Karpas-422 (cell line): ENCODE data around the gene UCP2. TPM values are rescaled to one million over a fixed set of nuclear protein-coding genes. Genes with fewer than 3 reads are reported as not detected.

Experiments used
- DNase-seq: peaks from one replicate; pipeline ENCODE4 v3.0.0-alpha.2; 2015
- H2AFZ ChIP-seq: fragments of 200-600 bp; sonication (generic); 2 replicates; pipeline ENCODE4 v1.6.1; 2014; ENCODE audit warnings: antibody characterized with exemption, low read length, mixed read lengths
- H3K27ac ChIP-seq: fragments of 200-600 bp; sonication (generic); 2 replicates; pipeline ENCODE4 v1.5.1; 2014; ENCODE audit warnings: mild to moderate bottlenecking, low read length, moderate library complexity
- H3K27me3 ChIP-seq: fragments of 200-600 bp; sonication (generic); 2 replicates; pipeline ENCODE4 v1.6.1; 2014; ENCODE audit warnings: low read length, mixed read lengths
- H3K36me3 ChIP-seq: fragments of 200-600 bp; sonication (generic); 2 replicates; pipeline ENCODE4 v1.6.1; 2014; ENCODE audit warnings: low read length, mixed read lengths; ENCODE audit not compliant: insufficient read depth
- H3K4me1 ChIP-seq: fragments of 200-600 bp; sonication (generic); 2 replicates; pipeline ENCODE4 v1.6.1; 2014; ENCODE audit warnings: mild to moderate bottlenecking, low read length, mixed read lengths
- H3K4me2 ChIP-seq: fragments of 200-600 bp; sonication (generic); 2 replicates; pipeline ENCODE4 v1.6.1; 2014; ENCODE audit warnings: low read length, low read depth, mild to moderate bottlenecking; ENCODE audit not compliant: poor library complexity, severe bottlenecking
- H3K4me3 ChIP-seq: fragments of 200-600 bp; sonication (generic); 2 replicates; pipeline ENCODE4 v1.5.1; 2014; ENCODE audit warnings: mild to moderate bottlenecking, antibody characterized with exemption, low read length, mixed read lengths
- H3K79me2 ChIP-seq: fragments of 200-600 bp; sonication (generic); 2 replicates; pipeline ENCODE4 v1.6.1; 2014; ENCODE audit warnings: mild to moderate bottlenecking, low read length, mixed read lengths
- H3K9ac ChIP-seq: fragments of 200-600 bp; sonication (generic); 2 replicates; pipeline ENCODE4 v1.6.0; 2014; ENCODE audit warnings: low read length
- H3K9me2 ChIP-seq: fragments of 200-600 bp; sonication (generic), shearing (Covaris generic); replicated peaks from 2 replicates; pipeline ENCODE4 v1.6.0; 2014; ENCODE audit warnings: mild to moderate bottlenecking, low read length, moderate library complexity; ENCODE audit not compliant: insufficient read depth
- H3K9me3 ChIP-seq: fragments of 300-700, 200-600 bp; sonication (generic); 2 replicates; pipeline ENCODE4 v1.6.1; 2014; ENCODE audit warnings: low read length, mixed read lengths
- H4K20me1 ChIP-seq: fragments of 200-600 bp; sonication (generic); 2 replicates; pipeline ENCODE4 v1.6.1; 2014; ENCODE audit warnings: mild to moderate bottlenecking, antibody characterized with exemption, low read length, low read depth; ENCODE audit not compliant: insufficient read depth
- total RNA-seq: library from RNA; depleted of rRNA; stranded (reverse); fragments of >200 nt; shearing (Covaris generic); gene quantifications from 2 replicates; pipeline ENCODE4 v1.2.3, GENCODE V29; 2014; ENCODE audit warnings: low replicate concordance

Gene UCP2
- total RNA-seq, 1 experiment from 2014 or later: 274 TPM

DNA sequence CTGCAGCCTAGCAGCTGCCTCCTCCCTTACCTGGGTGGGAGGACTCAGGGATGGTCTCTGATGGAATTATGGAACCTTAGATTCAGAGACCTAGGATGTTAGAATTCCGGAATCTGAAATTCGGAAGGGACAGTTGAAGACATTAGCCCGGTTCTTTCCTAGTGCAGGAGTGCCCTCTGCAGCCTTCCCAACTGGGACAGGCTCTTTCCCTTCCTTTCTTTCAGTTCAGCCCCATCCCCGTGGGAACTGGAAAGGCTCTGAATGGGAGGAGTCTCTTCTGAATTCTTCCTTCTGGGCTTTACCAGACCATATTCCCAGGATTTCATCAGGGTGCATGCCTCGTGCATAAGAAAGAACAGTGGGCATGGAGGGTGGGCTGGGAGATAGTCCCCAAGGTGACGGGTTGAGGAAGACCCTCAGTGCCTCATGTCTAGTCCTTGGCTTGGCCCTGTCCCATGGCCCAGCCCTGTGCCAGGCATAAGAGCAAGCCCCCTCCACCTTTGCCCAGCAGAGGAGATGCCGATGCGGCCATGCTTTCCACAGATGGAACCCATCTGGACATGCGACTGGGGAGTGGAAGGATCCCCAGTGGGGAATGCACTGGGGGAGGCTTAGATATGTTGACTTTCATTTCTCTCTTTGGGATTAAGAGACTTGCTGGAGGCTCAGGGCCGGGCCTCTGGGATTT lies 17.4 kb downstream of the UCP2 start:
- Histone ChIP-seq H3K4me2 (peak overlapping the region; percentile 54), H3K4me1 (peaks cover 14% of the 10 kb centered on the region), H4K20me1 (no peaks in the 10 kb centered on the region), H3K9me3 (no peaks in the 10 kb centered on the region), H3K27me3 (0 out of 2 replicates have a peak, but pooled peaks cover 2% of the 10 kb centered on the region), H3K79me2 (no peaks in the 10 kb centered on the region), H3K4me3 (peak overlapping the region; percentile 32; the same call in 1 of the 2 replicates), H3K9ac (no peak overlapping the region), H3K36me3 (no peaks in the 10 kb centered on the region), H3K9me2 (no peaks in the 10 kb centered on the region), H2AFZ (no peak overlapping the region), H3K27ac (no peak overlapping the region)
- no peak for DNase-seq

GRCh38 chr11:73963861-73964260 lies 18.8 kb downstream of the UCP2 start:
- Histone ChIP-seq H3K27me3 (0 out of 2 replicates have a peak, but pooled peaks cover 2% of the 10 kb centered on the region), H2AFZ (no peak overlapping the region), H3K9me2 (no peaks in the 10 kb centered on the region)

GRCh38 chr11:73962101-73962705 lies 20.4 kb downstream of the UCP2 start:
- H3K4me2 ChIP-seq: no peak overlapping the region
- H3K9ac ChIP-seq: no peak overlapping the region
- no peaks in the 10 kb centered on the region for H3K9me3 ChIP-seq
- no peaks in the 10 kb centered on the region for H3K9me2 ChIP-seq
- no peak for DNase-seq
- H4K20me1 ChIP-seq: no peaks in the 10 kb centered on the region
- no peaks in the 10 kb centered on the region for H3K79me2 ChIP-seq
- H3K36me3 ChIP-seq: no peaks in the 10 kb centered on the region
- H3K4me1 ChIP-seq: peaks cover 20% of the 10 kb centered on the region
- no peak overlapping the region for H2AFZ ChIP-seq
- no peak overlapping the region for H3K27ac ChIP-seq
- H3K27me3 ChIP-seq: 0 out of 2 replicates have a peak, but pooled peaks cover 2% of the 10 kb centered on the region
- H3K4me3 ChIP-seq: no peak overlapping the region

More at GRCh38 chr11:73963861-73964260, 18.8 kb downstream of the UCP2 start:
- H3K79me2 ChIP-seq: no peaks in the 10 kb centered on the region
- peak overlapping the region; percentile 26 for H3K9ac ChIP-seq
- no peaks in the 10 kb centered on the region for H4K20me1 ChIP-seq
- no peak overlapping the region for H3K4me3 ChIP-seq
- no peaks in the 10 kb centered on the region for H3K36me3 ChIP-seq
- H3K4me2 ChIP-seq: peak overlapping the region; percentile 54
- no peak overlapping the region for H3K27ac ChIP-seq
- H3K4me1 ChIP-seq: peaks cover 12% of the 10 kb centered on the region
- DNase-seq: no peak
- H3K9me3 ChIP-seq: no peaks in the 10 kb centered on the region

- H2AFZ ChIP-seq: no peak overlapping the region
Measured at GRCh38 chr11:73961321-73961720, 21.3 kb downstream of the UCP2 start.

GRCh38 chr11:73958521-73959141 lies 24.0 kb downstream of the UCP2 start:
- no peak overlapping the region for H3K4me2 ChIP-seq
- H3K27ac ChIP-seq: no peak overlapping the region
- peaks cover 10% of the 10 kb centered on the region for H3K4me1 ChIP-seq
- H3K79me2 ChIP-seq: no peaks in the 10 kb centered on the region
- no peak overlapping the region for H3K9ac ChIP-seq
- H3K27me3 ChIP-seq: no peaks in the 10 kb centered on the region
- no peak overlapping the region for H2AFZ ChIP-seq
- DNase-seq: no peak
- no peaks in the 10 kb centered on the region for H3K9me2 ChIP-seq
- H4K20me1 ChIP-seq: no peaks in the 10 kb centered on the region
- no peaks in the 10 kb centered on the region for H3K9me3 ChIP-seq
- no peak overlapping the region for H3K4me3 ChIP-seq
- no peaks in the 10 kb centered on the region for H3K36me3 ChIP-seq

More at GRCh38 chr11:73961321-73961720, 21.3 kb downstream of the UCP2 start:
- Histone ChIP-seq H3K36me3 (no peaks in the 10 kb centered on the region), H4K20me1 (no peaks in the 10 kb centered on the region), H3K9ac (no peak overlapping the region), H3K79me2 (no peaks in the 10 kb centered on the region), H3K9me3 (no peaks in the 10 kb centered on the region), H3K4me1 (peaks cover 22% of the 10 kb centered on the region), H3K4me3 (no peak overlapping the region), H3K27ac (no peak overlapping the region), H3K9me2 (no peaks in the 10 kb centered on the region), H3K27me3 (0 out of 2 replicates have a peak, but pooled peaks cover 2% of the 10 kb centered on the region), H3K4me2 (no peak overlapping the region)
- DNase-seq: no peak

DNA sequence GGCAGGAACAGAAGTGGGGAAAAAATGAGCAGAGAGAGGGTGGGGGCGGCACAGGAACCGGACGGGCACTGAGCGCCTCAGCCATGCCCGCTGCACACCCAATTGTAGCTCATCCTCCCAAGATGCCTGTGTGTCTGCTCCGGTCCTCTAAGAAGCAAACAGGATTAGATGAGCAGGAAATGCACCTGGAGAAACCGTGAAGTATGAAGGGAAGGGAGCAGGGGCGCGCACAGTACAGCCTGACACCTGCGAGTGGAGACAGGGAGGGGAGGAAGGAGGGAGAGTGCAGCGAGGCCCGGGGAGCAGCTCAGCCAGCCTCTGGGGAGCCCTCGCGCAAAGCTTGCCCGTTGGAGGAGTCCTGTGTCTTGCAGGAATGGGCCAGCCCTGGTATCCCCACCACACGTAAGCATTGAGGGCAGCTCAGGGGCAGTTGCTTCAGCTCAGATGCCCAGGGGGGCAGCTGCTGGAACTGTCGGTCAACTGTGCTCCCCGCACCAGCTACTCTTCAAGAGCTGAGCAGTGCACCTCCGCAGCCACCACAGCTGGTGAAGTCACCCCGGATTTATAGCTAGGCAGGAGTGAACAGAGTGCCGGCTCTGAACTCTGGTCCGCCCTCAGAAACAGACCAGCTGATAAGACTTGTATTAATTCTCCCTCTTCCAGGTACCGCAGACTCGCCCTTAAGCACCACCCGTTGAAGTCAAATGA lies 24.8 kb downstream of the UCP2 start:
- DNase-seq: no peak
- Histone ChIP-seq H3K9ac (peak overlapping the region; percentile 17; the same call in 1 of the 2 replicates), H4K20me1 (no peaks in the 10 kb centered on the region), H3K4me1 (peaks cover 10% of the 10 kb centered on the region), H3K36me3 (no peaks in the 10 kb centered on the region), H3K9me3 (no peaks in the 10 kb centered on the region), H2AFZ (no peak overlapping the region), H3K27ac (no peak overlapping the region), H3K4me3 (peak overlapping the region; percentile 44; the same call in 1 of the 2 replicates), H3K4me2 (peak overlapping the region; percentile 43), H3K9me2 (no peaks in the 10 kb centered on the region), H3K27me3 (no peaks in the 10 kb centered on the region), H3K79me2 (no peaks in the 10 kb centered on the region)

GRCh38 chr11:73956876-73957653 lies 25.6 kb downstream of the UCP2 start:
- Histone ChIP-seq H3K4me2 (peak overlapping the region; percentile 43), H3K27ac (no peak overlapping the region), H3K79me2 (no peaks in the 10 kb centered on the region), H4K20me1 (no peaks in the 10 kb centered on the region), H3K36me3 (no peaks in the 10 kb centered on the region), H3K27me3 (no peaks in the 10 kb centered on the region), H3K9ac (no peak overlapping the region), H3K4me1 (peaks cover 10% of the 10 kb centered on the region), H2AFZ (no peak overlapping the region), H3K4me3 (peak overlapping the region; percentile 44; the same call in 1 of the 2 replicates), H3K9me2 (no peaks in the 10 kb centered on the region), H3K9me3 (no peaks in the 10 kb centered on the region)
- no peak for DNase-seq
